Activated naive CD8-positive, alpha-beta T cell (primary cell): ENCODE data around the gene CLRN1.

Experiments
- H3K27ac Mint-ChIP-seq: one replicate; pipeline ENCODE4 v1.8.0; 2021; ENCODE audit warnings: mixed read lengths
- H3K27me3 Mint-ChIP-seq: one replicate; pipeline ENCODE4 v1.8.0; 2021; ENCODE audit warnings: mixed read lengths
- H3K36me3 Mint-ChIP-seq: one replicate; pipeline ENCODE4 v1.8.0; 2021; ENCODE audit warnings: mixed read lengths
- H3K4me1 Mint-ChIP-seq: one replicate; pipeline ENCODE4 v1.8.0; 2021; ENCODE audit warnings: low read depth, mixed read lengths
- H3K4me3 Mint-ChIP-seq: one replicate; pipeline ENCODE4 v1.8.0; 2021; ENCODE audit warnings: mild to moderate bottlenecking, mixed read lengths
- H3K9me3 Mint-ChIP-seq: one replicate; pipeline ENCODE4 v1.8.0; 2021; ENCODE audit warnings: low read depth, mixed read lengths

Gene CLRN1

GRCh38 chr3:150885535-150885934, 87.0 kb downstream of the CLRN1 start:
- no peaks in the 10 kb centered on the region for H3K4me1 Mint-ChIP-seq
- H3K9me3 Mint-ChIP-seq, result no peaks in the 10 kb centered on the region
- peaks cover 12% of the 10 kb centered on the region for H3K27me3 Mint-ChIP-seq
- H3K27ac Mint-ChIP-seq, result no peak overlapping the region
- H3K4me3 Mint-ChIP-seq, result no peak overlapping the region
- H3K36me3 Mint-ChIP-seq, result no peaks in the 10 kb centered on the region

- H3K27ac Mint-ChIP-seq, result no peak overlapping the region
- H3K4me3 Mint-ChIP-seq, result no peak overlapping the region
- H3K4me1 Mint-ChIP-seq, result no peaks in the 10 kb centered on the region
- no peaks in the 10 kb centered on the region for H3K36me3 Mint-ChIP-seq
- no peaks in the 10 kb centered on the region for H3K9me3 Mint-ChIP-seq
- peaks cover 6% of the 10 kb centered on the region for H3K27me3 Mint-ChIP-seq
These were observed 93.4 kb downstream of the CLRN1 start for GRCh38 chr3:150878996-150879575.

- no peaks in the 10 kb centered on the region for H3K36me3 Mint-ChIP-seq
- H3K4me3 Mint-ChIP-seq, result no peak overlapping the region
- no peak overlapping the region for H3K27ac Mint-ChIP-seq
- no peaks in the 10 kb centered on the region for H3K9me3 Mint-ChIP-seq
- peaks cover 5% of the 10 kb centered on the region for H3K27me3 Mint-ChIP-seq
- H3K4me1 Mint-ChIP-seq, result no peaks in the 10 kb centered on the region
These were observed 94.2 kb downstream of the CLRN1 start for GRCh38 chr3:150878290-150878689.

- H3K4me3 Mint-ChIP-seq, result no peak overlapping the region
- no peak overlapping the region for H3K27ac Mint-ChIP-seq
- no peaks in the 10 kb centered on the region for H3K9me3 Mint-ChIP-seq
- no peaks in the 10 kb centered on the region for H3K4me1 Mint-ChIP-seq
- H3K36me3 Mint-ChIP-seq, result no peaks in the 10 kb centered on the region
- peaks cover 3% of the 10 kb centered on the region for H3K27me3 Mint-ChIP-seq
These were observed 95.2 kb downstream of the CLRN1 start for GRCh38 chr3:150877303-150877702.

GRCh38 chr3:150876611-150877265, 95.8 kb downstream of the CLRN1 start:
- Mint-ChIP-seq H3K4me1 (no peaks in the 10 kb centered on the region), H3K9me3 (no peaks in the 10 kb centered on the region), H3K4me3 (no peak overlapping the region), H3K27ac (no peak overlapping the region), H3K36me3 (no peaks in the 10 kb centered on the region), H3K27me3 (peaks cover 2% of the 10 kb centered on the region)
